CD4-positive, alpha-beta T cell treated with Interleukin-2 at 100 ng/mL for 4 hours (primary cell): ENCODE data around the gene NCF2.

Experiments
- DNase-seq: peaks from one replicate; pipeline ENCODE4 v3.0.0-alpha.2; 2020; ENCODE audit warnings: low spot score

The NCF2 gene

GRCh38 chr1:183583466-183583865 lies 6.8 kb downstream of the NCF2 start:
- DNase-seq, result no peak

- DNase-seq, result no peak
These were observed 8.1 kb downstream of the NCF2 start for GRCh38 chr1:183582021-183582713.

- DNase-seq, result peak; percentile 21
These were observed 10.0 kb downstream of the NCF2 start for GRCh38 chr1:183580281-183580682.

GRCh38 chr1:183578856-183579255 lies 11.4 kb downstream of the NCF2 start:
- no peak for DNase-seq

- no peak for DNase-seq
These were observed 12.3 kb downstream of the NCF2 start for GRCh38 chr1:183577897-183578465.

GRCh38 chr1:183576537-183576936 lies 13.7 kb downstream of the NCF2 start:
- DNase-seq, result no peak

- no peak for DNase-seq
These were observed 14.7 kb downstream of the NCF2 start for GRCh38 chr1:183575606-183576005.

GRCh38 chr1:183572721-183573120 lies 17.5 kb downstream of the NCF2 start:
- DNase-seq, result no peak

- no peak for DNase-seq
These were observed 18.5 kb downstream of the NCF2 start for GRCh38 chr1:183571678-183572268.

- DNase-seq, result no peak
These were observed 19.8 kb downstream of the NCF2 start for GRCh38 chr1:183570451-183570850.

GRCh38 chr1:183569801-183570200 lies 20.5 kb downstream of the NCF2 start:
- DNase-seq, result no peak

- no peak for DNase-seq
These were observed 21.1 kb downstream of the NCF2 start for GRCh38 chr1:183569141-183569540.

GRCh38 chr1:183568176-183569021 lies 21.9 kb downstream of the NCF2 start:
- no peak for DNase-seq

- no peak for DNase-seq
These were observed 22.7 kb downstream of the NCF2 start for GRCh38 chr1:183567584-183567983.

GRCh38 chr1:183566026-183566425 lies 24.2 kb downstream of the NCF2 start:
- DNase-seq, result no peak

- DNase-seq, result no peak
These were observed 25.0 kb downstream of the NCF2 start for GRCh38 chr1:183565261-183565660.

GRCh38 chr1:183562701-183563100 lies 27.6 kb downstream of the NCF2 start:
- no peak for DNase-seq

- DNase-seq, result no peak
These were observed 31.2 kb downstream of the NCF2 start for GRCh38 chr1:183559061-183559460.

GRCh38 chr1:183554577-183554976 lies 35.7 kb downstream of the NCF2 start:
- DNase-seq, result no peak

- no peak for DNase-seq
These were observed 36.5 kb downstream of the NCF2 start for GRCh38 chr1:183553764-183554163.

- no peak for DNase-seq
These were observed 36.9 kb downstream of the NCF2 start for GRCh38 chr1:183553331-183553730.

GRCh38 chr1:183552891-183553290 lies 37.4 kb downstream of the NCF2 start:
- no peak for DNase-seq

GRCh38 chr1:183552441-183552840 lies 37.8 kb downstream of the NCF2 start:
- DNase-seq, result no peak
